Spleen (tissue), 7 donors: ENCODE data around the gene LRMDA.

Experiments
- CTCF ChIP-seq, 11 experiments: fragments of 200-600 bp in 7 of 11; fragments of 450-650 bp in 4 of 11; sonication (generic) in 4 of 11; IDR thresholded peaks in 8 of 11; conservative IDR thresholded peaks in 3 of 11; 1 replicate in 7 of 11; 2 replicates in 4 of 11; pipeline versions ENCODE4 v1.4.0 to v1.8.0; 2016 to 2021; ENCODE audit warnings: antibody characterized with exemption in 11 of 11, inconsistent platforms in 4 of 11, mild to moderate bottlenecking in 1 of 11
- POLR2A ChIP-seq, 3 donors: fragments of 450-650 bp; IDR thresholded peaks; one replicate each; pipeline ENCODE4 v1.5.1; 2017; ENCODE audit warnings: antibody characterized with exemption in 3 of 3, mild to moderate bottlenecking in 1 of 3
- POLR2AphosphoS5 ChIP-seq, 3 donors: sonication (generic); formaldehyde crosslinking; IDR thresholded peaks; one replicate each; pipeline ENCODE4 v1.5.1; 2017; ENCODE audit warnings: antibody characterized with exemption in 3 of 3
- donor health status: DM: no; HTN: no; CAD: no; lungs with moderate emphysema.
- donor health status: DM: no; HTN: no; CAD: no.
- donor health status: DM: no; HTN: no; CAD: no.

DNA sequence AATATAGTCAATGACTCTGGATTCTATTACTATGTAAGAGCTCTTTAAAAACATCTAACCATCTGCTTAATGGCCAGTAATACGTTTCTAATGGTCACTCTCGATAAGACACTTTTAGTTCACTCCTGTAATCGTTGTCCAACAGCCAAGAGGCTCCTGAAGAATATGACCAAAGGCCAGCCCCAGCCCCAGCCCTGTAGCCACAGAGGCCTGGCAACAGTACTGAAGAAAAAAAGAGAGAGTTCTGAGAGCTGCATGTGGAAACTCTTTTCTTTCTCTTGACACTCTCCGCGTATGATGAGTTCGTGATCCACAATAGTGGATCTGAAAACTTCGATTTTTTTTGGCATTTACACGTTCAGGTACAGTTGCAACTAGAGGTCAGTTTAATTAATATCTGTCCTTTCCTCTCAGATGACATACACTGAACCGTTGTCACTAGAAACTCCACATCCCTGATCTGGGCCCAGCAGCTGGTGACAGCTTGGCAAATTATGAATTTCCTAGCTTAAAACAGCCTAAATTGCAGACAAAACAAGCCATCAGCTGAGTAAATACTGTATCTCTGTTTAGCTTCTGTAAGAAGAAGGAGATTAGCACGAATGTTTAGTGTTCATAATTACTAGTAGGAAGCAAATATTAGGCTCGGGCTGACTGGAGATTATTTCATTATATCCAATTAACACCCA is 456.7 kb downstream of the LRMDA start:
- no peak for TF ChIP-seq CTCF (IDR thresholded peaks at IDR 0.05 in 8 of 11, conservative IDR thresholded peaks at IDR 0.05 in 3 of 11)
- no peak for TF ChIP-seq POLR2A (IDR thresholded peaks at IDR 0.05)
- TF ChIP-seq POLR2AphosphoS5 (IDR thresholded peaks at IDR 0.05) = no peak
